Common myeloid progenitor, CD34-positive (primary cell): ENCODE measurements around the gene HADHA.

Experiments
- CTCF ChIA-PET: fragments of 350-600 bp; sonication (Branson Sonifier 250); formaldehyde crosslinking; loops from one replicate; lab custom pipeline; 2021; ENCODE audit warnings: antibody characterized with exemption; lab: Charles Lee
- POLR2A ChIA-PET: fragments of 350-600 bp; sonication (Branson Sonifier 250); formaldehyde crosslinking; loops from one replicate; lab custom pipeline; 2021; ENCODE audit warnings: antibody characterized with exemption; lab: Charles Lee
- DNase-seq, 3 donors: peaks; one replicate each; pipeline versions ENCODE4 v3.0.0 to v3.0.0-alpha.2; 2013
- H3K27ac ChIP-seq, 2 experiments: 1 replicate in 1 of 2; 2 replicates in 1 of 2; pipeline ENCODE4 v1.7.0; 2013; ENCODE audit warnings: inconsistent platforms in 2 of 2, low read length in 2 of 2, mild to moderate bottlenecking in 2 of 2, low read depth in 1 of 2, moderate library complexity in 1 of 2; ENCODE audit not compliant: severe bottlenecking in 2 of 2, insufficient read depth in 1 of 2, poor library complexity in 1 of 2
- H3K27me3 ChIP-seq, 5 experiments: replicated peaks in 2 of 5; 1 replicate in 3 of 5; 2 replicates in 2 of 5; pipeline versions ENCODE4 v1.6.1 to v1.7.0; 2013; ENCODE audit warnings: low read length in 4 of 5, mild to moderate bottlenecking in 2 of 5, moderate library complexity in 2 of 5, inconsistent platforms in 1 of 5; ENCODE audit not compliant: insufficient read depth in 5 of 5, control insufficient read depth in 4 of 5
- H3K36me3 ChIP-seq, 4 experiments: 1 replicate in 2 of 4; 2 replicates in 2 of 4; pipeline versions ENCODE4 v1.6.1 to v1.7.0; 2013; ENCODE audit warnings: low read length in 3 of 4, control low read depth in 1 of 4, mild to moderate bottlenecking in 1 of 4; ENCODE audit not compliant: control insufficient read depth in 4 of 4, insufficient read depth in 4 of 4
- H3K4me1 ChIP-seq, 4 experiments: 1 replicate in 3 of 4; 2 replicates in 1 of 4; pipeline versions ENCODE4 v1.6.1 to v1.7.1; 2013; ENCODE audit warnings: low read length in 3 of 4, mild to moderate bottlenecking in 3 of 4, control low read depth in 1 of 4, inconsistent platforms in 1 of 4, moderate library complexity in 1 of 4; ENCODE audit not compliant: control insufficient read depth in 4 of 4, insufficient read depth in 4 of 4; ENCODE audit errors: control extremely low read depth in 1 of 4
- H3K4me3 ChIP-seq, 7 experiments: 1 replicate in 4 of 7; 2 replicates in 3 of 7; pipeline versions ENCODE4 v1.5.1 to v1.7.0; 2013; ENCODE audit warnings: mild to moderate bottlenecking in 7 of 7, low read length in 6 of 7, moderate library complexity in 6 of 7, inconsistent platforms in 2 of 7, low read depth in 2 of 7, control low read depth in 1 of 7; ENCODE audit not compliant: insufficient read depth in 4 of 7, control insufficient read depth in 1 of 7; ENCODE audit errors: extremely low read depth in 1 of 7
- H3K9me3 ChIP-seq, 5 experiments: 1 replicate in 4 of 5; 2 replicates in 1 of 5; pipeline versions ENCODE4 v1.6.1 to v1.7.1; 2013; ENCODE audit warnings: low read length in 4 of 5, mild to moderate bottlenecking in 2 of 5, inconsistent platforms in 1 of 5, low read depth in 1 of 5, moderate library complexity in 1 of 5; ENCODE audit not compliant: control insufficient read depth in 4 of 5, insufficient read depth in 2 of 5; ENCODE audit errors: control extremely low read depth in 1 of 5
- WGBS: methylation state at CpG from one replicate; pipeline ENCODE4 v1.1.5; 2013; ENCODE audit not compliant: insufficient coverage; 5-methylcytosine and 5-hydroxymethylcytosine counted together

HADHA gene

GRCh38 chr2:26246818-26247217 is 2.4 kb upstream of the HADHA start:
- Histone ChIP-seq H3K36me3 (no peaks in the 10 kb centered on the region), H3K9me3 (no peaks in the 10 kb centered on the region), H3K4me1 (peaks cover 20 to 35% (median 27%) of the 10 kb centered on the region in 4 experiments), H3K27ac (peak overlapping the region in 1 of 2 experiments; percentile 19), H3K4me3 (peak overlapping the region in 2 of 7 experiments; percentile 11 to 25), H3K27me3 (no peaks in the 10 kb centered on the region)
- DNase-seq = peak; percentile 22 to 58 (median 48)
- CTCF ChIA-PET = interaction anchor here (1.2 to 2.4 kb wide), 2 partner anchors 10 to 12 kb away, joined by 5 to 8 read pairs; no protein-coding TSS in a partner anchor
- WGBS = 91% methylated on average over 8 of the region's 9 CpGs
- POLR2A ChIA-PET = interaction anchor here (1.2 kb wide), 1 partner anchor 9 kb away, joined by 3 read pairs; no protein-coding TSS in a partner anchor

DNA sequence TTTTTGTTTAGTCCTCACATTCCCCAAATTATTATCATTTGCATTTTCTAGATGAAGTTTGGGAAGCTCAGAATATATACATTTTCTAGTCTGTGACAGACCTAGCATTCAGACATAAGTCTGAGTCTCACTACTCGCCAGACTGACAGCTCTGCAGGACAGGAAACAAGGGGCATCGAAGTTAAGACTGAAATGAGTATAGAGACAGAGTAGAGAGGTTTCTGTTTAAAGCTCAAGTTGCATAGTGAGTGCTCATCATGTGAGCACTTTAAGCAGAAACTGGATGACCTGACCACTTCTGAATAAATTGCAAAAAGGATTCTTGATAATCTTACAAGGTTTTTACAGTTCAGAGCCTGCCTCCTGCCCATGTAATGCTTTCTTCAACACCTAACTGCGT is 1.4 kb upstream of the HADHA start:
- CTCF ChIA-PET = interaction anchor here (1.2 to 2.4 kb wide), 3 partner anchors 11 to 29 kb away, joined by 3 to 8 read pairs (median 5); no protein-coding TSS in a partner anchor

DNA sequence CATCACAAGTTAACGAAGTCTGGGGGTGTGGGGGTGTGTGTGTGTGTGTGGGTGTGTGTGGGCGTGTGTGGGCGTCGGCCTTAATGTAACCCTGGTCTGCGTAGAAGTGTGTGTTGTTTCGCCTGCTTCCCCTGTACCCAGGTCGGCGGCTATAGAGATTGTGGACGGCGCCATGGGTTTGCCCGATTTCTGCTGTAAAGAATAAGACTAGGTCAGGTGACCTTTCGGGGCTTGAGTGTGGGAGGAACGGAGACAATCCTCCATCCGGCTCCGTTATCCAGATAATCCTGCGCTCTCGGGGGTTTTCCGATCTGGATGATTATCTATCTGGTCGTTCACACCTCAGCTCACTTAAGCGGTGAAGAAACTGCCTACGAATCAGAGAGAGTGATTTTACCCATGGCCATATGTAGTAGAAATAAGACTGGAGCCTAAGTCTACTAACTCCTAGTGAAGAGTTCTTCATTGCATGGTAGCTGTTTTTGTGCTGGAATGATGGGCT is 850 bp upstream of the HADHA start:
- Histone ChIP-seq H3K36me3 (no peaks in the 10 kb centered on the region), H3K27ac (peak overlapping the region; percentile 97 to 99), H3K4me3 (peak overlapping the region; percentile 83 to 100 (median 98)), H3K27me3 (no peaks in the 10 kb centered on the region), H3K4me1 (peaks cover 20 to 36% (median 27%) of the 10 kb centered on the region in 4 experiments), H3K9me3 (no peaks in the 10 kb centered on the region)
- ChIA-PET CTCF (interaction anchor here (1.3 to 2.4 kb wide), 3 partner anchors 9 to 29 kb away, joined by 3 to 8 read pairs (median 6); no protein-coding TSS in a partner anchor), POLR2A (interaction anchor here (0.5 to 1.4 kb wide), 2 partner anchors 11 kb away, joined by 3 to 5 read pairs; no protein-coding TSS in a partner anchor)
- peak; percentile 41 to 85 (median 80) for DNase-seq
- 0% methylated on average over 13 of the region's 21 CpGs for WGBS

More for the DNA sequence above, 1.4 kb upstream of the HADHA start:
- 17% methylated on average over 2 of the region's 3 CpGs for whole genome bisulfite sequencing
- Histone ChIP-seq H3K4me1 (peaks cover 20 to 35% (median 27%) of the 10 kb centered on the region in 4 experiments), H3K4me3 (peak overlapping the region in 6 of 7 experiments; percentile 83 to 100 (median 98)), H3K27me3 (no peaks in the 10 kb centered on the region), H3K9me3 (no peaks in the 10 kb centered on the region), H3K27ac (peak overlapping the region; percentile 97 to 99), H3K36me3 (no peaks in the 10 kb centered on the region)
- peak in 1 of 3 donors; percentile 2 for DNase-seq
- POLR2A ChIA-PET = interaction anchor here (0.6 kb wide), 1 partner anchor 757 kb away, joined by 3 read pairs; no protein-coding TSS in a partner anchor

- Histone ChIP-seq H3K9me3 (no peaks in the 10 kb centered on the region), H3K4me1 (peaks cover 20 to 47% (median 29%) of the 10 kb centered on the region in 4 experiments), H3K36me3 (peaks cover 0 to under 1% (median 0%) of the 10 kb centered on the region in 4 experiments), H3K4me3 (peak overlapping the region; percentile 83 to 100 (median 98)), H3K27me3 (no peaks in the 10 kb centered on the region), H3K27ac (peak overlapping the region; percentile 97 to 99)
- peak; percentile 25 to 65 (median 56) for DNase-seq
- WGBS = 0% methylated on average over 13 of the region's 22 CpGs
- POLR2A ChIA-PET = interaction anchor here (1.4 kb wide), 2 partner anchors 12 to 103 kb away, joined by 4 to 5 read pairs; partner anchors contain the start of gene ADGRF3
- CTCF ChIA-PET = interaction anchor here (1.1 to 1.4 kb wide), 2 partner anchors 8 to 16 kb away, joined by 4 to 8 read pairs; no protein-coding TSS in a partner anchor
Measured at GRCh38 chr2:26243470-26244308, 743 bp downstream of the HADHA start.

- H3K4me1 ChIP-seq = peaks cover 20 to 44% (median 28%) of the 10 kb centered on the region in 4 experiments
- CTCF ChIA-PET = interaction anchor here (0.6 to 1.4 kb wide), 2 partner anchors 10 to 216 kb away, joined by 3 to 8 read pairs; no protein-coding TSS in a partner anchor
Measured at GRCh38 chr2:26241928-26242436, 2.5 kb downstream of the HADHA start.

GRCh38 chr2:26238311-26238958 is 6.0 kb downstream of the HADHA start:
- CTCF ChIA-PET = interaction anchor here (1.3 to 1.5 kb wide), 3 partner anchors 23 to 107 kb away, joined by 3 read pairs; partner anchors contain the start of gene SELENOI
- Histone ChIP-seq H3K27me3 (no peaks in the 10 kb centered on the region), H3K4me3 (no peak overlapping the region), H3K27ac (no peak overlapping the region), H3K4me1 (peaks cover 7 to 23% (median 10%) of the 10 kb centered on the region in 4 experiments), H3K36me3 (peaks cover 11 to 49% (median 36%) of the 10 kb centered on the region in 4 experiments), H3K9me3 (peaks cover 0 to 4% (median 0%) of the 10 kb centered on the region in 5 experiments)
- POLR2A ChIA-PET = no interaction called here
- DNase-seq = no peak
- 83% methylated on average over 1 of the region's 4 CpGs for WGBS

More at GRCh38 chr2:26241928-26242436, 2.5 kb downstream of the HADHA start:
- WGBS = 95% methylated on average over 3 of the region's 6 CpGs
- POLR2A ChIA-PET = no interaction called here
- Histone ChIP-seq H3K27me3 (no peaks in the 10 kb centered on the region), H3K9me3 (no peaks in the 10 kb centered on the region), H3K4me3 (no peak overlapping the region), H3K36me3 (peaks cover 2 to 17% (median 10%) of the 10 kb centered on the region in 4 experiments), H3K27ac (peak overlapping the region in 1 of 2 experiments; percentile 99)
- DNase-seq = no peak
